Neuron (in vitro differentiated cells): Measurements from ENCODE around the gene MEF2D.

Experiments used
- H2AFZ ChIP-seq: one replicate; pipeline ENCODE4 v1.6.1; 2013; ENCODE audit warnings: low read depth, mild to moderate bottlenecking, inconsistent platforms, low read length, moderate library complexity
- H3K27me3 ChIP-seq: one replicate; pipeline ENCODE4 v1.6.1; 2013; ENCODE audit warnings: low read length; ENCODE audit not compliant: insufficient read depth
- H3K36me3 ChIP-seq: one replicate; pipeline ENCODE4 v1.6.1; 2013; ENCODE audit warnings: low read length; ENCODE audit not compliant: insufficient read depth
- H3K4me1 ChIP-seq: one replicate; pipeline ENCODE4 v1.6.1; 2013; ENCODE audit warnings: low read length; ENCODE audit not compliant: insufficient read depth
- H3K4me3 ChIP-seq: 2 replicates; pipeline ENCODE4 v1.5.1; 2013; ENCODE audit warnings: mild to moderate bottlenecking, low read length, moderate library complexity
- H3K9me3 ChIP-seq: one replicate; pipeline ENCODE4 v1.6.1; 2013; ENCODE audit warnings: low read length

Gene MEF2D

DNA sequence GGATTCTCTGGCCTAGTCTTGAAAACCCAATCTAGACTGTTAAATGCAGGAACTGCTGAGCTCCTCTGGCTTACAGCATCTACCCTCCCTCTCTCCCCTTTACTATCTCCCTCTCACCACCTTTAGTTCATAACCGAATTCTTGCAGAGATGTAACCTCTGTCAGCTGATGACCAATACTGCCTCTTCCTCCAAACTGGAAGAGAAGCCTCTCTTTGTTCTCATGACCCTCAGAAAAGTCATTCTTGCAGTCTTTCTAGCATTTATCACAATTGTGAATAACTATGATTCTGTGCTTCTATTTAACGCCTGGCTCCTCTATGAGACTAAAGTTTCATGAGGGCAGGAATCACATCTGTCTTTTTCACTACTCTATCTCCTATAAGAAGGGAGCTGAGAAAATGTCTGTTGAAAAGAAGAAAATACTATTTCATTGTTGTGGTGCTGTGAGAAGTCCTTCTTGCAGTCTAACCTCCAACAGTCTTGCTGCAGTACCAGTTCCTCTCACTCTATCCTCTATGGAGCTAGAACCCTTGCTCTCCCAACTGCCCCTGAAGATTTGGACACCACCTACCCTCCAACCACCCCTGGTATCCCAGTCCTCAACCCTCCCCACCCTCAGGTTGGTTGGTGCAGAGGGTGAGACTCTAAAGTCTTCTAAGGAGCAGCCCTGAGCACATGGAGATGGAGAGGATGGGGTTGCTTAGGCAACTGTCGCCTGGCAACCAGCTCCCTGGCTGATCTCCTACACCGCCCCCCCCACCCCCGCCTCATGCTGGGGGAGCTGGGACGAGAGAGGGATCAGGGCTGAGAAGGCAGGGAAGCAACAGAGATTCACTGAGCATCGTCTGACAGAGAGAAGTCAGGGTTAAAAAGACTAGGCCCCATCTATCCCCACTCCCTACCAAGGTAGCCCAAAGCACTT is 13.9 kb downstream of the MEF2D start:
- Histone ChIP-seq H3K36me3 (peaks cover 18% of the 10 kb centered on the region), H3K4me3 (no peak overlapping the region), H2AFZ (no peak overlapping the region), H3K9me3 (no peaks in the 10 kb centered on the region), H3K27me3 (no peaks in the 10 kb centered on the region), H3K4me1 (peaks cover 48% of the 10 kb centered on the region)

DNA sequence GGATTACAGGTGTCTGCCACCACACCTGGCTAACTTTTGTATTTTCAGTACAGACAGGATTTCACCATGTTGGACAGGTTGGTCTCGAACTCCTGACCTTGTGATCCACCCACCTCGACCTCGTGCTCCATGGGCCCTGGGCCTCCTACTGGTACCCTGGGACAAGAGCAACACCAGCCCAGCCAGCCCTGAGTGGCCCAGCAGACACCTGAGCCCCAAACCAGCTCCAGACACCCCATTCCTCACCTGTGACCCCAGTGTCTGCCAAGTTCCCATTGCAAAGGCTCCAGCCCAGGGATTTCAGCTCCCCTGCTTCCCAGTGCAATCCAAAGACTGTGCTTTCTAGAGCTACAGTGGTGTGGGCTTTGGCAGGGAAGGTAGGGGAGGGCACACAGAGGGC is 14.6 kb downstream of the MEF2D start:
- no peaks in the 10 kb centered on the region for H3K27me3 ChIP-seq
- H3K4me3 ChIP-seq, result no peak overlapping the region
- no peaks in the 10 kb centered on the region for H3K9me3 ChIP-seq
- no peak overlapping the region for H2AFZ ChIP-seq
- peaks cover 25% of the 10 kb centered on the region for H3K36me3 ChIP-seq
- H3K4me1 ChIP-seq, result peaks cover 46% of the 10 kb centered on the region

DNA sequence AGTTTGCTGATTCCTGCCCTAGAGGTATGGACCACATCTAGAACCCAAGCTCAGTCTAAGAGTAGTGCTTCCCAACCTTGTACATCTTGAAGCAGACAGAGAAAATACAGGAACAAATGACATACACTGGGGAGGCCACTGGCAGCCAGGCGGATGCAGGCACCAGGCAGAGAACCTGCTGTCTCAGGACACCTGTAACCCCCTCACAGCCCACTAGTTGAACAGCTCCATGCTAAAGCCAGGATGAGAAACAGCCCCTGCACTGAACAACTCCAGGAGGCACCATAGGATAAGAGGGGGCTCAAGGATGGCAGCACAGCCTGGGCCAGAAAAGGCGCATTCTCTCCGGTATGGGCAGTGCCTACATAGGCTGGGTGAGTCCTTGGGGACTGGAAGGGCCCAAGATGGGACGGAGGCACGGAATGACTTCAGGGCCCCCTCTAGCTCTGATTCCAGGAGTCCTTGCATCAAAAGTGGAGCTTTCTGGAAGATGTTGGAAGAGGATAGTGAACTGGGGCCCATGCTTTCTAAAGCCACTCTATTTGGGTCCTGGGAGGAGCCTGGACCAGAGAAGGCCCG is 16.0 kb downstream of the MEF2D start:
- no peak overlapping the region for H2AFZ ChIP-seq
- no peaks in the 10 kb centered on the region for H3K27me3 ChIP-seq
- no peak overlapping the region for H3K4me3 ChIP-seq
- H3K9me3 ChIP-seq, result no peaks in the 10 kb centered on the region
- H3K4me1 ChIP-seq, result peaks cover 32% of the 10 kb centered on the region
- peaks cover 36% of the 10 kb centered on the region for H3K36me3 ChIP-seq

DNA sequence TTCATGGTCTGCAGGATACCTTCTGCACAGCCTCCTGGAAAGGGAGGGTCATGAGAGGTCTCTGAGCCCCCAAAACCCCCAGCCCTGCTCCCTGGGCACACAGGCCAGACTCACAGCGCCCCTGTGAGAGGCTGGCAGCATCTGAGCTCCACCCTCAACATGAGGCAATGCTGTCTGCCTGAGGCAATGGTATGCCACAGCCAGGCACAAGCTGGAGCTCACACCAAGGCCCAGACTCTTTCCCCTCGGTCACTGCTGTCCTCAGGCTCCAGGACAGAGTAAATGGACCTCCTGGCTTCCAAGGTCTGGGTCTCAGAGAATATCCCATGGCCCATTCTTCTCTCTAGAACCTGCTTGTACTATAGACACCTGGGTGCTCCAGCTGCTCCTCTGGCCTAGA is 17.2 kb downstream of the MEF2D start:
- Histone ChIP-seq H3K27me3 (no peaks in the 10 kb centered on the region), H3K9me3 (no peaks in the 10 kb centered on the region), H3K4me1 (peaks cover 20% of the 10 kb centered on the region), H3K36me3 (peaks cover 45% of the 10 kb centered on the region), H2AFZ (no peak overlapping the region), H3K4me3 (no peak overlapping the region)

DNA sequence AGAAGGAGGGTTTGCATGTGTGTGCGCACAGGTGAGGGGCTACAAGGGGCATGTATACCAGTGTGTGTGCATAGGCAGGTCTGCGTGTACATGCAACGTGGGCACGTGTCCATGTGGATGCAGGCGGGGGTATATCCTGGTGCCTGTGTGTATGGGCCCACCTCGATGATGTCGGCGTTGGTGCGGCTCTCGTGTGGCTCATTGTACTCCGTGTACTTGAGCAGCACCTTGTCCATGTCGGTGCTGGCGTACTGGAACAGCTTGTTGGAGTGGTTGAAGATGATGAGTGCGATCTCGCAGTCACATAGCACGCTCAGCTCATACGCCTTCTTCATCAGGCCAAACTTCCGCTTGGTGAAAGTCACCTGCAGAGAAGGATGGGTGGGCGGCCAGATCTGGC is 18.3 kb downstream of the MEF2D start:
- Histone ChIP-seq H3K27me3 (no peaks in the 10 kb centered on the region), H3K4me3 (no peak overlapping the region), H3K4me1 (peaks cover 10% of the 10 kb centered on the region), H3K9me3 (no peaks in the 10 kb centered on the region), H3K36me3 (peaks cover 54% of the 10 kb centered on the region), H2AFZ (no peak overlapping the region)

DNA sequence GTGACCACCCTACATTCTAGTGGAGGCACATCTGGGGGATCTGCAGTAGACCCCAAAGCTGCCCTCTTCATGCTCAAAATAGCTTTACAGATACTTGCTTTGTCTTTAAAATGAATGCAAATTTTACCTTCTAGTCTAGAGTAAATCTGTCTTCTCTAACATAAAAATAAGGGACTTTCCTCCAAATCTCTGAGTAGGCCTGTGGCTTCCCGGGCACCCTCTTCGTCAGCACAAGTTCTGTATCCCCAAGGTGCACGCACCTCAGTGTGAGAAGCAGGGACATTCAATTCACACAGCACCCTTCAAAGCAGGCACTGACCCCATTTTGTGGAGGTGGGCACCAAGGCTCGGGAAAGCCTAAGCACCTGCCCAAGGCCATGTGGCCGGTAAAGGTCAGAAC is 19.0 kb downstream of the MEF2D start:
- Histone ChIP-seq H2AFZ (no peak overlapping the region), H3K4me3 (no peak overlapping the region), H3K27me3 (no peaks in the 10 kb centered on the region), H3K36me3 (peaks cover 60% of the 10 kb centered on the region), H3K4me1 (peaks cover 3% of the 10 kb centered on the region), H3K9me3 (no peaks in the 10 kb centered on the region)

DNA sequence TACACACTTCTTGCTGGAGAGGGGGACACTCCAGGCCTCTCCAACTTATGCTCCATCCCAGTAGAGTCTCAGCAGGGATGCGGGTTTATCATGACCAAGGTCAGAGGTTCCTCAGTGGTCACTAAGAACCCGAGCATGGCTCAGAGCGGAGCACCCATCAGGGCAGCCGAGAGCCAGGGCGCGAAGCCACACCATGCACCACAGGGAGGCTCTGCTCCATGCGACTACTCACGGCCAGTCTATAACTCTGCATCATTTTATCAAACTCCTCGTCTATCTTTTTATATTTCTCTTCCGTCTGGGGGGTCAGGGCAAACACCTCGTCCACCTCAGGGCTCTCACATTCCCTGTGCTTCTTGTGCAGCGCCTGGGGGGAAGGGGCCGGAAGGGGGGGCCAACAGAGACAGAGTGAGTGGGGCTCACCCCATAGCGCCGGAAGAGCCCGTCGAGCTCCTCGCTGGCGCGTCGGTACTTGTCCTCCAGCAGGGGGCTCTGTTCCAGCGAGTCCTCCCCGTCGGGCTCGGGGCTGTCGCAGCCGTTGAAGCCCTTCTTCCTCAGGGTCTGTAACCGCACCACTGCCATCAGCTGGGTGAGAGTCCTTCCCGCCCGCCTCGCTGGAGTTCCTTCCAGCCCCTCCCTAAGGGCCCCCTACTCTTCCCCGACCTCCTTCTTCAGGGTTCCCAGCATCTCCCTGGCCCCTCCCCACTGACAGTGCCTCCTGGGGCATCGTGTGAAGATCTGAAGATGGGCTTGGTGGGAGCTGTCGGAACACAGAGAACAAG is 20.0 kb downstream of the MEF2D start:
- H3K27me3 ChIP-seq, result no peaks in the 10 kb centered on the region
- H3K36me3 ChIP-seq, result peaks cover 69% of the 10 kb centered on the region
- H3K4me1 ChIP-seq, result no peaks in the 10 kb centered on the region
- no peaks in the 10 kb centered on the region for H3K9me3 ChIP-seq
- no peak overlapping the region for H2AFZ ChIP-seq
- H3K4me3 ChIP-seq, result no peak overlapping the region

DNA sequence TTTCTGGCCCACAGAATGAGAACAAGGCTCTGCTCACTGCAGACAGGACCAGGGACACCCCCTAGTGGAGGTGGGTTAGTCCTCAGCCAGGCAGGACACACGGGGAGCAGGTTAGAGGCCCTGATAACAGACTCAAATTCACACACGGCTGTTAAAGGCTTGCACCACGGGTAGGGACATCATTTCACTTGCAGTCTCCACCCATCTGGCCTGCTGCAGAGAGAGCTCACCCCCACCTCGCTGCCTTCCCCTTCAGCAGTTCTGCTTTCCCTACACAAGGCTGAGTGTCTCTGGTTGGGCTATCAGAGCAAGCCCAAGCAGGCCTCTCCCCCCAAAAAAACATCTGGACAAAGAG is 20.6 kb downstream of the MEF2D start:
- Histone ChIP-seq H3K36me3 (peaks cover 74% of the 10 kb centered on the region), H2AFZ (no peak overlapping the region), H3K4me1 (no peaks in the 10 kb centered on the region), H3K4me3 (no peak overlapping the region), H3K9me3 (no peaks in the 10 kb centered on the region), H3K27me3 (no peaks in the 10 kb centered on the region)

DNA sequence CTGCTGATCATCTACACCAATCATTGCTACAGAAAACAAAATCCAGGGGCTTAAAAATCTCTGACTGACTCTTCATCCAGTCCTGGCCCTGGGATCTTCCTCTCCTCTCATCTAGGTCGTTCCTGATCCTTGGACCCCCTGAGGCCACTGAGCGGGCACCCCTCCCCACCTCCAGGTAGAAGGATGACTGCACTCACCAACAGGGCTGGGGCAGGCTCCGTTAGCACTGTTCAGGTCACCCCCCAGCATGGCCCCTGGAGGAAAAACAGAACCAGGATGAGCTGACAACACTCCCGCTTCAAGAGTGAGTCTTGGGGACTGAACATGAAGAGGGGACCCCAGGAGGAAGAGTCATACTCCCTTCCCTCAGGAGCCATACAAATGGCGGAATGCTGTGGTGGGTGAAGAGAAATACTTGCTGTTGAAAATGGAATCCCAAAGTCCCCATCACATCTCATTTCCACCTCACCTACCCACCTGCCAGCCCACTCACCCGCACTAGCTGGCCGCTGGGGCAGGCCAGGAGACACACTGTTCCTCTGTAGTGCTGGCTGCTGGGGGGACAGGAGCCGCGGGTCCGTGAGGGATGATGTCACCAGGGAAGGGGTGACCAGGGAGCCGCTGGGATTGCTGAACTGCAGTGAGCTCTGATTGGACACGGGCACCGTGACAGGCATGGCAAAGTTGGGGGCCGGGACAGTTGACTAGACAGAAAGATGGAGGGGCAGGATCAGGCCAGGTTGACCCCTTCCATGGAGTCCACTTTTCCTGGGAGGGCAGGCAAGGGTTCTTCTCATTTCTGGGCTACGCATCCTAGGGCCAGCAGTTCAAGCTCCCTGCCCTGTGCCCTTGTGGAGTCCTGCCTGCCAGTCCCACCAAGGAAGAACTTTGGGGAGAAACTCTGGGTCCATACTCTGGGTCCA is 21.2 kb downstream of the MEF2D start:
- Histone ChIP-seq H3K4me1 (no peaks in the 10 kb centered on the region), H3K27me3 (no peaks in the 10 kb centered on the region), H3K36me3 (peaks cover 79% of the 10 kb centered on the region), H2AFZ (no peak overlapping the region), H3K9me3 (no peaks in the 10 kb centered on the region), H3K4me3 (no peak overlapping the region)

DNA sequence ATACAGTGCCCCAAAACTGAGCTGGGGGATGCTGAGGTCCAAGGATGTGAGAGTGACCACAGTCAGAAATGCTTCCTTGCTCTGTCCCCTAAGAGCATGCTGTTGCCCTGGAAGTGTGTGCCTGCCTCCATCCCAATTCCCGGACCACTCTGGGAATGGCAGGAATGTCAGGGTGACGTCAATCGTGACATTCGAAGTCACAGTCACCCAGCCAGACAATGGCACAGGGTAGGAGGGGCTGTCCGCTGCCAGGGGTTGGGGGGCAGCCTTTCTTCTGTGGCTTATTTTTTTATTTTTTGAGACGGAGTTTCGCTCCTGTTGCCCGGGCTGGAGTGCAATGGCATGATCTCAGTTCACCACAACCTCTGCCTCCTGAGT is 22.3 kb downstream of the MEF2D start:
- Histone ChIP-seq H3K4me1 (no peaks in the 10 kb centered on the region), H3K27me3 (no peaks in the 10 kb centered on the region), H3K4me3 (no peak overlapping the region), H3K36me3 (peaks cover 86% of the 10 kb centered on the region), H2AFZ (no peak overlapping the region), H3K9me3 (no peaks in the 10 kb centered on the region)

DNA sequence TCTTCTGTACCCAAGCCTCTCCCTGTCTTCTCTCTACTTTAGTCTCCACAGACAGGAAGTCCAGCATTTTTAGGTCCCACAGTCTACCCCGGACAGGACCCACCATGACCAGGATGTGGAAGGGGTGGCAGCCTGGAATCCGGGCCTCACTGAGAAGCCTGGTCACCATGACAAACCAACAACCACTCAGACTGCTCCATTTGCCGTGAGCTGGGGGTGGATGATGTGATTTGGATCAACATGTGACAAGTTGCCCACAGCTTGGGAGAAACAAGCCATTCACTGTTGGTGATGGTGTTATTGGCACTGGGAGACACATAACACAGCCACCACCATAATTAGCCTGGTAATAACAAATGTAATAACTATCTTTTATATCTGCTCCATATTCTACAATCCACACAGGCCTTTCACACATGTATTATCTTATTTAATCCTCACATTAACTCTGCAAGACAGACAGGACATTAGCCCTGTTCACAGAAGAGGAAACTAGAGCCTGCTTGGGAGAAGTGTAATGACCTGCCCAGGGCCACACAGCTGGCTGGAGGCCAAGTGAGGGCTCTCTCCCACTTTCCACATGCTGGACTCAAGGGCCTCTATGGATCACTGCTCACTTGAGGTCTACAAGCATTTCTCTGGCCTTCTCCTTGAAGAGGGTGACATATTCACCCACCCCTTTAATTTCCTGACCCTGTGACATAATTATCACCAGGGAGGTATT is 22.9 kb downstream of the MEF2D start:
- Histone ChIP-seq H3K4me3 (no peak overlapping the region), H3K9me3 (no peaks in the 10 kb centered on the region), H3K36me3 (peaks cover 81% of the 10 kb centered on the region), H2AFZ (no peak overlapping the region), H3K4me1 (no peaks in the 10 kb centered on the region), H3K27me3 (no peaks in the 10 kb centered on the region)
